Suprapubic skin (tissue), 3 donors: ENCODE results near the gene NMRAL1.

Source experiments
- CTCF ChIP-seq, 2 donors: fragments of 200-600 bp in 1 of 2; fragments of 450-650 bp in 1 of 2; sonication (generic) in 1 of 2; IDR thresholded peaks; one replicate each; pipeline ENCODE4 v1.5.1; 2016 to 2019; ENCODE audit warnings: antibody characterized with exemption in 2 of 2, mild to moderate bottlenecking in 1 of 2, moderate library complexity in 1 of 2
- EP300 ChIP-seq: sonication (generic); formaldehyde crosslinking; IDR thresholded peaks from one replicate; pipeline ENCODE4 v1.6.1; 2017; ENCODE audit warnings: antibody characterized with exemption

GRCh38 chr16:4515611-4516233, 41.3 kb upstream of the NMRAL1 start:
- no peak for TF ChIP-seq EP300
- TF ChIP-seq CTCF (IDR thresholded peaks at IDR 0.05) = no peak
